ENCODE data around the gene DEPDC5. TPM values are rescaled to one million over a fixed set of nuclear protein-coding genes. Genes with fewer than 3 reads are reported as not detected.

Gene DEPDC5
- total RNA-seq, 5 donors from 2014 or later (not counting 1 experiment from before 2014, with no cell fraction given): 40.3 to 52.7 (median 49.0) TPM

GRCh38 chr22:31820655-31821054 is 66.8 kb downstream of the DEPDC5 start:
- ATAC-seq (replicated peaks in 1 of 4) (no peak), DNase-seq (no peak)
- Histone ChIP-seq H3K9me3 (no peaks in the 10 kb centered on the region), H3K4me1 (ENCODE audit: control insufficient read depth in 1 of 2, extremely low read depth in 1 of 2, insufficient read depth in 2 of 2, low read length in 2 of 2) (no peaks in the 10 kb centered on the region), H3K27me3 (replicated peaks in 1 of 2; ENCODE audit: control insufficient read depth in 2 of 2, extremely low read depth in 1 of 2, insufficient read depth in 2 of 2, low read length in 1 of 2) (no peaks in the 10 kb centered on the region), H3K36me3 (ENCODE audit: control insufficient read depth in 2 of 2, extremely low read depth in 1 of 2, insufficient read depth in 1 of 2, low read length in 1 of 2) (peaks cover 15 to 71% of the 10 kb centered on the region in 2 donors), H3K27ac (ENCODE audit: low read length) (no peak overlapping the region), H3K4me3 (ENCODE audit: control insufficient read depth in 1 of 2, extremely low read depth in 1 of 2, low read length in 1 of 2) (no peak overlapping the region)
- H3K27me3 Mint-ChIP-seq: no peaks in the 10 kb centered on the region
- no peak overlapping the region for H3K4me3 Mint-ChIP-seq
- ChIA-PET POLR2A (no interaction called here), CTCF (interaction anchor here in 1 of 2 donors (0.6 kb wide), 1 partner anchor 769 kb away, joined by 4 read pairs; no protein-coding TSS in a partner anchor)
- H3K9me3 Mint-ChIP-seq: no peaks in the 10 kb centered on the region
- H3K4me1 Mint-ChIP-seq: peaks cover 0 to 4% (median 3%) of the 10 kb centered on the region in 3 donors
- WGBS (ENCODE audit: insufficient coverage): 83% methylated on average over 3 of the region's 3 CpGs
- peaks cover 67% of the 10 kb centered on the region for H3K36me3 Mint-ChIP-seq
- no peak overlapping the region for H3K27ac Mint-ChIP-seq

- H3K27me3 ChIP-seq (replicated peaks in 1 of 2; ENCODE audit: control insufficient read depth in 2 of 2, extremely low read depth in 1 of 2, insufficient read depth in 2 of 2, low read length in 1 of 2): no peaks in the 10 kb centered on the region
- no peaks in the 10 kb centered on the region for H3K9me3 ChIP-seq
- Mint-ChIP-seq H3K27me3 (no peaks in the 10 kb centered on the region), H3K4me1 (peaks cover 0 to 4% (median 4%) of the 10 kb centered on the region in 3 donors), H3K9me3 (no peaks in the 10 kb centered on the region), H3K36me3 (peaks cover 68% of the 10 kb centered on the region), H3K27ac (no peak overlapping the region), H3K4me3 (no peak overlapping the region)
- H3K4me3 ChIP-seq (ENCODE audit: control insufficient read depth in 1 of 2, extremely low read depth in 1 of 2, low read length in 1 of 2): no peak overlapping the region
- no peak overlapping the region for H3K27ac ChIP-seq (ENCODE audit: low read length)
- 100% methylated on average over 1 of the region's 1 CpG for WGBS (ENCODE audit: insufficient coverage)
- DNase-seq (no peak), ATAC-seq (replicated peaks in 1 of 4) (no peak)
- POLR2A ChIA-PET: no interaction called here
- peaks cover 11 to 72% of the 10 kb centered on the region in 2 donors for H3K36me3 ChIP-seq (ENCODE audit: control insufficient read depth in 2 of 2, extremely low read depth in 1 of 2, insufficient read depth in 1 of 2, low read length in 1 of 2)
- CTCF ChIA-PET: no interaction called here
- no peaks in the 10 kb centered on the region for H3K4me1 ChIP-seq (ENCODE audit: control insufficient read depth in 1 of 2, extremely low read depth in 1 of 2, insufficient read depth in 2 of 2, low read length in 2 of 2)
These were observed 67.8 kb downstream of the DEPDC5 start for GRCh38 chr22:31821572-31821971.

DNA sequence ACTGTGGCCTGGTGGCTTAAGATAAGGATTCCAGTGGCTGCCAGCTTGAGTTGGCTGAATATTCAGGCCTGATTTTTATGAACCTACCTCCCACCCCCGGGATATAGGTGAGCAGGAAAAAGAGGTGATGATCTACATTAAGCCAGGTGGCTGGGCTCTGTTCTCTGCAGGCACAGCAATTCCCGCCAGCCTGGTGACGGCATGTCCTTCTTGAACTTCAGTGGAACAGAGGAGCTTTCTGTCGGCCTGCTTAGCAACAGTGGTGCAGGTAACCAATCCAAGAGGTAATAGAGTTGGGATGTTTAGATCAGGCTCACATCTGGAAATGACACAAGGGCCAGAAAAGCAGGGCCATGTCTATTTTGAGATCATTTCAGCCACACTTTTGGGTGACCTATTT is 68.7 kb downstream of the DEPDC5 start:
- H3K27me3 Mint-ChIP-seq: no peaks in the 10 kb centered on the region
- Histone ChIP-seq H3K4me3 (ENCODE audit: control insufficient read depth in 1 of 2, extremely low read depth in 1 of 2, low read length in 1 of 2) (no peak overlapping the region), H3K4me1 (ENCODE audit: control insufficient read depth in 1 of 2, extremely low read depth in 1 of 2, insufficient read depth in 2 of 2, low read length in 2 of 2) (no peaks in the 10 kb centered on the region), H3K9me3 (no peaks in the 10 kb centered on the region), H3K27me3 (replicated peaks in 1 of 2; ENCODE audit: control insufficient read depth in 2 of 2, extremely low read depth in 1 of 2, insufficient read depth in 2 of 2, low read length in 1 of 2) (no peaks in the 10 kb centered on the region), H3K36me3 (ENCODE audit: control insufficient read depth in 2 of 2, extremely low read depth in 1 of 2, insufficient read depth in 1 of 2, low read length in 1 of 2) (peaks cover 11 to 71% of the 10 kb centered on the region in 2 donors), H3K27ac (ENCODE audit: low read length) (no peak overlapping the region)
- peaks cover 62% of the 10 kb centered on the region for H3K36me3 Mint-ChIP-seq
- DNase-seq (no peak), ATAC-seq (replicated peaks in 1 of 4) (no peak)
- H3K4me1 Mint-ChIP-seq: peaks cover 0 to 4% (median 4%) of the 10 kb centered on the region in 3 donors
- H3K4me3 Mint-ChIP-seq: no peak overlapping the region
- no peaks in the 10 kb centered on the region for H3K9me3 Mint-ChIP-seq
- 100% methylated on average over 3 of the region's 4 CpGs for WGBS (ENCODE audit: insufficient coverage)
- POLR2A ChIA-PET: no interaction called here
- CTCF ChIA-PET: no interaction called here
- H3K27ac Mint-ChIP-seq: no peak overlapping the region

DNA sequence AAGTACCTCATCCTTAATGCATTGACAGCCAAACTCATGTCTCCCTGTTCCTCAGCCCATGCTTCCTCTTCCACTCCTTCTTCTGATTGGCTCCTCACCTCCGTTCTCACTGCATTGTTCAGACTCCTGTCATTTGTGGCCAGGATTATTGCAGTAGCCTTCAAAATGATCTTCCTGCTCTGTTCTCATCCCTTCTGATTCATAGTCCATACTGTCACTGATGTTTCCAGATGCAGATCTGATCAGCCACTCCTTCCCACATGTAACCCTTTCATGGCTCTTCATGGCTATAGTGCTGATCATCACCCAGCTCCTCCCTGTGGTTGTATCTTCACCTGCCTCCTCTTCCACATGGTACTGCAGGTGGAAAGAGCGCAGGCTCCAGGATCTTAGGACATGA is 71.7 kb downstream of the DEPDC5 start:
- Histone ChIP-seq H3K4me1 (ENCODE audit: control insufficient read depth in 1 of 2, extremely low read depth in 1 of 2, insufficient read depth in 2 of 2, low read length in 2 of 2) (no peaks in the 10 kb centered on the region), H3K4me3 (ENCODE audit: control insufficient read depth in 1 of 2, extremely low read depth in 1 of 2, low read length in 1 of 2) (no peak overlapping the region), H3K9me3 (no peaks in the 10 kb centered on the region), H3K27me3 (replicated peaks in 1 of 2; ENCODE audit: control insufficient read depth in 2 of 2, extremely low read depth in 1 of 2, insufficient read depth in 2 of 2, low read length in 1 of 2) (no peaks in the 10 kb centered on the region), H3K36me3 (ENCODE audit: control insufficient read depth in 2 of 2, extremely low read depth in 1 of 2, insufficient read depth in 1 of 2, low read length in 1 of 2) (peaks cover 5 to 59% of the 10 kb centered on the region in 2 donors), H3K27ac (ENCODE audit: low read length) (no peak overlapping the region)
- Mint-ChIP-seq H3K4me1 (peaks cover 9 to 15% (median 11%) of the 10 kb centered on the region in 3 donors), H3K9me3 (no peaks in the 10 kb centered on the region), H3K36me3 (peaks cover 54% of the 10 kb centered on the region), H3K27ac (no peak overlapping the region), H3K27me3 (no peaks in the 10 kb centered on the region), H3K4me3 (no peak overlapping the region)
- no peak for ATAC-seq (replicated peaks in 1 of 4)
- POLR2A ChIA-PET: interaction anchor here in 1 of 2 donors (0.6 kb wide), 1 partner anchor 14 kb away, joined by 3 read pairs; no protein-coding TSS in a partner anchor
- no peak for DNase-seq
- CTCF ChIA-PET: no interaction called here
- 71% methylated on average over 1 of the region's 2 CpGs for WGBS (ENCODE audit: insufficient coverage)

DNA sequence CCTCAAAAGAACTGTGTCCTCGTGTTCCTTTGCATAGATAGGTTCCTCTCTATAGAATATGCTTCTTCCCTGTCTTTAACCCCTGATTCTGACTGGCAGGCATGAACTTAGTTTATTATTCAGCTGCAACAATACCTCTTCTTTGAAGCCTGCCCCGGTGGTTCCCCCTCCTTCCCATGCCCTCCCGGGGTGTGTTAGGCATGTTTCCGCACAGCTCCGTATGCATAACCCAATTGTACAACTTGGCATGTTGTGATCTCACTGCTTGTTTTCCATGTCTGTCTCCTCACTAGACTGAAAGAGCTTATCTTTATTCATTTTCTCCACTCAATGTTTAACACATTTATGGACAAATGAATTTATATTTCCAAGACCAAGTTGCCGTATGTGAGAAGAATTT is 72.6 kb downstream of the DEPDC5 start:
- Mint-ChIP-seq H3K9me3 (no peaks in the 10 kb centered on the region), H3K27me3 (no peaks in the 10 kb centered on the region), H3K27ac (no peak overlapping the region), H3K36me3 (peaks cover 49% of the 10 kb centered on the region), H3K4me1 (peaks cover 9 to 15% (median 13%) of the 10 kb centered on the region in 3 donors), H3K4me3 (no peak overlapping the region)
- Histone ChIP-seq H3K4me3 (ENCODE audit: control insufficient read depth in 1 of 2, extremely low read depth in 1 of 2, low read length in 1 of 2) (no peak overlapping the region), H3K27me3 (replicated peaks in 1 of 2; ENCODE audit: control insufficient read depth in 2 of 2, extremely low read depth in 1 of 2, insufficient read depth in 2 of 2, low read length in 1 of 2) (no peaks in the 10 kb centered on the region), H3K27ac (ENCODE audit: low read length) (no peak overlapping the region), H3K36me3 (ENCODE audit: control insufficient read depth in 2 of 2, extremely low read depth in 1 of 2, insufficient read depth in 1 of 2, low read length in 1 of 2) (peaks cover 5 to 50% of the 10 kb centered on the region in 2 donors), H3K9me3 (no peaks in the 10 kb centered on the region), H3K4me1 (ENCODE audit: control insufficient read depth in 1 of 2, extremely low read depth in 1 of 2, insufficient read depth in 2 of 2, low read length in 2 of 2) (no peaks in the 10 kb centered on the region)
- ATAC-seq (replicated peaks in 1 of 4) (no peak), DNase-seq (no peak)
- ChIA-PET CTCF (interaction anchor here (0.6 to 0.7 kb wide), 2 partner anchors 33 to 1375 kb away, joined by 3 read pairs; no protein-coding TSS in a partner anchor), POLR2A (no interaction called here)
- WGBS (ENCODE audit: insufficient coverage): 100% methylated on average over 5 of the region's 6 CpGs

DNA sequence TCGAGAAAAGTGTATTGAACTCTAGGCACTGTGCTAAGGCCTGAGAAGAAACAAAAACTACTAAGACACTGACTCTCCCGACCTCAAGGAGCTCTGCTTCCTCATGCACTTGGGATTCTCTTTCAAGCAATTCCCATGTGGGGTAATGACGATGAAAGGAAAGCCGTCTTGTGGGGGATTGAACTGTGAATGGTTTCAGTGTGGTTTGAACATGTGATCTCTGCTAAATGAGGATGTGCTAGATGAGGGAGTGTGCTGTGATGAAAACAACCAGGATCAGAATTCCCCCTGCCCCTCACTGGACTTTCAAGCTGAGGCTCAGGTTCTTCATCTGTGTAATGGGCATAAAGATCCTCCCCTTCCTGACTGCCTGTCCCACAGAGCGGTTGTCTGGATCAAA is 74.9 kb downstream of the DEPDC5 start:
- WGBS (ENCODE audit: insufficient coverage): no CpG with 5 or more reads among the region's 5 CpGs
- H3K4me3 Mint-ChIP-seq: no peak overlapping the region
- no peak for DNase-seq
- H3K9me3 Mint-ChIP-seq: no peaks in the 10 kb centered on the region
- no peak for ATAC-seq (replicated peaks in 1 of 4)
- H3K27me3 Mint-ChIP-seq: no peaks in the 10 kb centered on the region
- CTCF ChIA-PET: no interaction called here
- peaks cover 0 to 39% of the 10 kb centered on the region in 2 donors for H3K36me3 ChIP-seq (ENCODE audit: control insufficient read depth in 2 of 2, extremely low read depth in 1 of 2, insufficient read depth in 1 of 2, low read length in 1 of 2)
- H3K4me3 ChIP-seq (ENCODE audit: control insufficient read depth in 1 of 2, extremely low read depth in 1 of 2, low read length in 1 of 2): no peak overlapping the region
- H3K9me3 ChIP-seq: no peaks in the 10 kb centered on the region
- H3K4me1 Mint-ChIP-seq: peaks cover 9 to 15% (median 13%) of the 10 kb centered on the region in 3 donors
- H3K27me3 ChIP-seq (replicated peaks in 1 of 2; ENCODE audit: control insufficient read depth in 2 of 2, extremely low read depth in 1 of 2, insufficient read depth in 2 of 2, low read length in 1 of 2): no peaks in the 10 kb centered on the region
- peaks cover 41% of the 10 kb centered on the region for H3K36me3 Mint-ChIP-seq
- no peak overlapping the region for H3K27ac ChIP-seq (ENCODE audit: low read length)
- POLR2A ChIA-PET: no interaction called here
- peak overlapping the region in 1 of 2 donors; percentile 13 for H3K27ac Mint-ChIP-seq
- no peaks in the 10 kb centered on the region for H3K4me1 ChIP-seq (ENCODE audit: control insufficient read depth in 1 of 2, extremely low read depth in 1 of 2, insufficient read depth in 2 of 2, low read length in 2 of 2)

DNA sequence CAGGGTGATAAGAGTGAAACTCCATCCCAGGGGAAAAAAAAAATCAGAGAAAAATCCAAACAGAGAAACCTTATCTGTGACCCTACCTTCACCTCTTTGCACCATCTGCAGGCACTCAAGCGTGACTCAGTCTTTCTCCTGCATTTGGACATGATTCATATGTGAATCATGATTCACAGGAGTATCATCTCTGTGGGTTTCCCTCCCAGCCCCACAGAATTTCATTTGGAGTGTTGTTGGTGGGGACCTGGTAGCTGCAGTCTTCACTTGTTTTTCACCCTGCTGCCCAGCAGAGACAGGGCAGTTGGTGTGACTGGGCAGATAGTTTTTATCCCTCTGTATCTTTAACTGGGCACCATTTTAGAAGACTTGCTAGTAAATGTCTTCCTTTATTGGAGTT is 75.7 kb downstream of the DEPDC5 start:
- Mint-ChIP-seq H3K27me3 (no peaks in the 10 kb centered on the region), H3K4me1 (peaks cover 9 to 15% (median 13%) of the 10 kb centered on the region in 3 donors), H3K36me3 (peaks cover 44% of the 10 kb centered on the region), H3K9me3 (no peaks in the 10 kb centered on the region), H3K4me3 (no peak overlapping the region), H3K27ac (peak overlapping the region in 1 of 2 donors; percentile 18)
- H3K4me1 ChIP-seq (ENCODE audit: control insufficient read depth in 1 of 2, extremely low read depth in 1 of 2, insufficient read depth in 2 of 2, low read length in 2 of 2): no peaks in the 10 kb centered on the region
- WGBS (ENCODE audit: insufficient coverage): no CpG with 5 or more reads among the region's 1 CpG
- no peak overlapping the region for H3K27ac ChIP-seq (ENCODE audit: low read length)
- H3K36me3 ChIP-seq (ENCODE audit: control insufficient read depth in 2 of 2, extremely low read depth in 1 of 2, insufficient read depth in 1 of 2, low read length in 1 of 2): peaks cover 0 to 38% of the 10 kb centered on the region in 2 donors
- ChIA-PET CTCF (no interaction called here), POLR2A (no interaction called here)
- H3K27me3 ChIP-seq (replicated peaks in 1 of 2; ENCODE audit: control insufficient read depth in 2 of 2, extremely low read depth in 1 of 2, insufficient read depth in 2 of 2, low read length in 1 of 2): no peaks in the 10 kb centered on the region
- ATAC-seq (replicated peaks in 1 of 4): no peak
- no peak overlapping the region for H3K4me3 ChIP-seq (ENCODE audit: control insufficient read depth in 1 of 2, extremely low read depth in 1 of 2, low read length in 1 of 2)
- DNase-seq: no peak
- H3K9me3 ChIP-seq: no peaks in the 10 kb centered on the region

Data from T-cell (primary cell).